Measurements from ENCODE around the gene HAUS2. TPM values are rescaled to one million over a fixed set of nuclear protein-coding genes. Genes with fewer than 3 reads are reported as not detected.

The HAUS2 gene
- total and polyA plus RNA-seq, 10 of the 15 experiments (the other 5 are each of a cell fraction or from before 2014, with no cell fraction given) = 28.7 to 59.3 (median 40.6) TPM

DNA sequence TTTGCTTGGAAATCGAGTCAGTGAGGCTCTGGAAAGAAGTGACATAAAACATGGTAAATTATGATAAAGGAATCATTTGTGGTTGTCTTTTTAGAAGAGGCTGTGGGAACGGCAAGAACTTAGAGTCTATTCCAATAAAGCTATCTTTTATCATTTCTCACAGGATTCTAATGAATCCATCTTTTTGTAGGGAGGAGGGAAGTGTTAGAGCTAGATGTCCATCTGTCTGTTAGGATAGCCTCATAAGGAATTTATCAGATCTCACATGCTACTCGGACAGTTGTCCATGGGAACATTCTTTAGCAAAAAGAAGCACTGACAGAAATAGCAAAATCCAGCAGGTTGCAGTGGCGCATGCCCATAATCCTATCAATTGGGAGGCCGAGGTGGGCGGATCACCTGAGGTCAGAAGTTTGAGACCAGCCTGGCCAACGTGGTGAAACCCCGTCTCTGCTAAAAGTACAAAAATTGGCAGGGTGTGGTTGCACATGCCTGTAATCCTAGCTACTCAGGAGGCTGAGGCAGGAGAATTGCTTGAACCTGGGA lies 63.8 kb downstream of the HAUS2 start:
- H4K20me1 ChIP-seq (ENCODE audit: control insufficient read depth, insufficient read depth) = no peaks in the 10 kb centered on the region
- BruUV-seq (replicated peaks) = no TSS peak
- WGBS (ENCODE audit: insufficient coverage, insufficient replicate concordance, low lambda C conversion rate, missing lambda C conversion rate) = 87% methylated on average over 8 of the region's 8 CpGs
- no peak overlapping the region for H3K27ac ChIP-seq (ENCODE audit: control insufficient read depth, insufficient read depth)
- H3K9me3 ChIP-seq (replicated peaks; ENCODE audit: control insufficient read depth, insufficient read depth, low read length) = no peaks in the 10 kb centered on the region
- no peaks in the 10 kb centered on the region for H3K27me3 ChIP-seq (replicated peaks in 1 of 2; ENCODE audit: control insufficient read depth in 2 of 2, insufficient read depth in 2 of 2, low read length in 1 of 2)
- ChIA-PET RAD21 (ENCODE audit: unreplicated experiment) (no interaction called here), SMC1A (ENCODE audit: uncharacterized antibody, unreplicated experiment) (interaction anchor here (1.0 kb wide), 1 partner anchor 10 kb away, joined by 3 read pairs; no protein-coding TSS in a partner anchor), CTCF (no interaction called here), POLR2A (interaction anchor here (0.8 kb wide), 1 partner anchor 60 kb away, joined by 3 read pairs; no protein-coding TSS in a partner anchor)
- no peak overlapping the region for H3K4me3 ChIP-seq
- no peak overlapping the region for H3K9ac ChIP-seq (ENCODE audit: control insufficient read depth, insufficient read depth, low read length)
- no peak for DNase-seq (ENCODE audit: low read depth, low spot score)
- in situ Hi-C loops (cut with MboI) = no loop called here
- no peak overlapping the region for H2AFZ ChIP-seq (ENCODE audit: control insufficient read depth, low read depth, low read length)
- H3K79me2 ChIP-seq (ENCODE audit: control insufficient read depth, insufficient read depth, low read length) = no peaks in the 10 kb centered on the region; the same call in 1 of the 2 replicates
- intact Hi-C loops (cut with micrococcal nuclease; ENCODE audit: unreplicated experiment) = no loop called here
- FAIRE-seq = no peak
- H3K36me3 ChIP-seq (ENCODE audit: control insufficient read depth in 2 of 2, insufficient read depth in 2 of 2, low read length in 1 of 2) = no peaks in the 10 kb centered on the region
- H3K4me1 ChIP-seq (ENCODE audit: control insufficient read depth, insufficient read depth, low read length) = peaks cover 17% of the 10 kb centered on the region
- no peak for ATAC-seq
- no peak overlapping the region for H3K4me2 ChIP-seq (ENCODE audit: control insufficient read depth, insufficient read depth)
- no peak for TF ChIP-seq POLR2A (IDR thresholded peaks at IDR 0.05; ENCODE audit: low read depth, low read length)
- no peak for TF ChIP-seq NKRF (conservative IDR thresholded peaks at IDR 0.05)
- TF ChIP-seq ATF2 (IDR thresholded peaks at IDR 0.05; ENCODE audit: low read length) = no peak
- TF ChIP-seq EGR1 (IDR thresholded peaks at IDR 0.05; ENCODE audit: borderline replicate concordance in 1 of 2, low read depth in 2 of 2, low read length in 2 of 2) = no peak
- TF ChIP-seq SMC3 (IDR thresholded peaks at IDR 0.05; ENCODE audit: borderline replicate concordance, low read length) = no peak
- no peak for TF ChIP-seq IRF4 (IDR thresholded peaks at IDR 0.05; ENCODE audit: low read depth, low read length)
- TF ChIP-seq FOS (IDR thresholded peaks at IDR 0.05; ENCODE audit: borderline replicate concordance, extremely low read depth, insufficient read length) = no peak
- no peak for TF ChIP-seq EED (IDR thresholded peaks at IDR 0.05; ENCODE audit: low read depth)
- no peak for TF ChIP-seq TCF7 (IDR thresholded peaks at IDR 0.05; ENCODE audit: borderline replicate concordance)
- no peak for TF ChIP-seq JUNB (IDR thresholded peaks at IDR 0.05)
- TF ChIP-seq STAT3 (IDR thresholded peaks at IDR 0.05; ENCODE audit: low read depth, low read length) = no peak
- no peak for TF ChIP-seq ZNF207 (IDR thresholded peaks at IDR 0.05; ENCODE audit: borderline replicate concordance)
- TF ChIP-seq CUX1 (IDR thresholded peaks at IDR 0.05; ENCODE audit: insufficient replicate concordance, low read depth, low read length) = no peak
- TF ChIP-seq ZNF217 (IDR thresholded peaks at IDR 0.05) = no peak
- TF ChIP-seq TARDBP (IDR thresholded peaks at IDR 0.05; ENCODE audit: borderline replicate concordance) = no peak
